ENCODE results near the gene DDX39B.
"Not testable (repeated sequence)": the region's sequence is repeated elsewhere in the genome, so short reads cannot be mapped to it uniquely, and the experiment has no call there.

DDX39B gene

DNA sequence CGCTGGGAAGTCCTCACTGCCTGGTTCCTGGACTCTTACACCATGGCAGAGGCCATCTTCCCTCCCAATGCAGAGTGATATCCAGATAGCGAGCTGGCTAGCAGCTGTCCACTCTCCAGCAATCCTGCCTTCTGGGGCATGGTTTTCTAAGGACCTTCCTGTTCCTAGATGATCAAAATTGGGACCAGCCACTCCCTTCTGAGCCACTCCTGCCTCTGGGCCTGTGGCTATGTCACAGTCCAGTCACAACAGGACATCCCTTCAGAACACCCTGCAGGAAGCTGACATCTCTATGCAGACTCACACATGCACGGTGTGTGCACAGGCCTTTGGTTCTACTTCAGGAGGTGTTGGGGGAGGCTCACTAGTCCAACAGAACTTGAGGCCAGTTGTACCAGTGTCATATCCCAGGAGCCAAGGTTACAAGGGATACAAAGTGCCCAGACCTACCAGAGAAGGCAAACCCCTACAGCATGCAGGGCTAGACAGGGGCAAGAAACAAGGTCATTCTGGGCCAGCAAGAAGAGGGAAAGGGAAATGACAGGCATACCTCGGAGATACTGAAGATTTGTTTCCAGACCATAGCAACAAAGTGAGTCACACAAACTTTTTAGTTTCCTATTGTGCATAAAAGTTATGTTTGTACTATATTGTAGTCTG lies 15.7 kb downstream of the DDX39B start:
- no peak for DNase-seq

DNA sequence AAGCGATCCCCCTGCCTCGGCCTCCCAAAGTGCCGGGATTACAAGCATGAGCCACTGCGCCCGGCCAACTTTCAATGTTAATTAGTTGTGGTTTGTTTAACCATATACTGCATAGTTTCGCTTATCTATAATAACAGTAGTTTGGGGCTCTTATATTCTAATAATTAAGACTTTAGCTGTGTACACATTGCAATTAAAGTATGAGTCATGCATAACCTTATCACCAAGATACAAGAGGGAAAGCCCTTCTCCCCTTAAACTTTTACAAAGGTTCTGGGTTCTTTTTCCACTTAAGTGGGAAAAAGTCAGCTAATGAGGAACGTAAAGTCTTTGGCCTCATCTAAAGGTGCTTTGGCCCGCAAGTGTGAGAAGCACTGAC lies 16.3 kb downstream of the DDX39B start:
- DNase-seq: no peak

DNA sequence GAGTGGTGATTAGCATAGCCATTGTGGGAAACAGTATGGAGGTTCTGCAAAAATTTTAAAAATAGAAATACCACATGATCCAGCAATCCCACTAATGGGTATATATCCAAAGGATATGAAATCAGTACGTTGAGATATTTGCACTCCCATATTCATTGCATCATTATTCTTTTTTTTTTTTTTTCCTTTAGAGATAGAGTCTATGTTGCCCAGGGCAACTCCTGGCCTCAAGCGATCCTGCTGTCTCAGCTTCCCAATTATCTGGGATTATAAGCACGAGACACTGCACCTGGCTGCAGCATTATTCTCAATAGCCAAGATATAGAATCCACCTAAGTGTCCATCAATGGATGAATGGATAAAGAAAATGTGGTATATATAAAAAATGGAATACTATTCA lies 20.0 kb downstream of the DDX39B start:
- no peak for DNase-seq

DNA sequence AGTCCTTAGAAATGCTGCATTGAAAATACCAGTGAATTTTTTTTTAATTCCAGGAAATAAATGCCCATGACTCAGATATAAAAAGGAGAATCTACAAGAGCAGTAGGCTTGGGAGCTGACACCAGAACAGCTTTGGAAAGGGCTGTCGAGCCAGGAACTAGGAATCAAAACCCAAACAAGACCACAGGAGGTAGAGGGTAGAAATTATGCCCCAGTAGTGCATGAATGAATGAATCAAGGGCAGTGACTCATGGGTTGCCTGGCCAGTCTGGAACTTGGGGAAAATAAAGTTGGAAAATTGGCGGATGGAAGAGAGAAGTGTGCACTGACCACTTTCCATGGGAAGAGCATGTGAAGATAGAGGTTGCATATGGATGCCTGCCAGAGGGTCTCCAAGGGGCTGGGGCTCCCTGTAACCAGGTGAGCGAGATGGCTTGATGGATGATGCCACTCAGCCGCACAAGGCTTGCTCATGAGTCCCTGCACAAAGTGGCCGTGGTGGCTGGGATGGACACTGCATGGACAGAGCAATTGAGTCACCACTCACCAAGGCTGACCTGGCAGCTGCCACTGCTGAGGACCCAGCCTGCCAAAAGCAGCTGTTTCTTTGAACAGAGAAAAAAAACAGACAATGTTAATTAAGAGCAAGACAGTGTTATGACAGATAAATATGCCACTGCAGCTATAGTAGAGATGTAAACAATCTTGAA lies 28.2 kb downstream of the DDX39B start:
- DNase-seq: no peak

DNA sequence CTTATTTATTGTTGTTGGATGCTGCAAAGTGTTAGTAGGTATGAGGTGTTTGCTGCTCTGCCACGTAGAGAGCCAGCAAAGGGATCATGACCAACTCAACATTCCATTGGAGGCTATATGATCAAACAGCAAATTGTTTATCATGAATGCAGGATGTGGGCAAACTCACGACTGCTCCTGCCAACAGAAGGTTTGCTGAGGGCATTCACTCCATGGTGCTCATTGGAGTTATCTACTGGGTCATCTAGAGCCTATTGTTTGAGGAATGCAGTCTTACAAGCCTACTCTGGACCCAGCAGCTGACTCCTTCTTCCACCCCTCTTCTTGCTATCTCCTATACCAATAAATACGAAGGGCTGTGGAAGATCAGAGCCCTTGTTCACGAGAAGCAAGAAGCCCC lies 31.8 kb downstream of the DDX39B start:
- no peak for DNase-seq

DNA sequence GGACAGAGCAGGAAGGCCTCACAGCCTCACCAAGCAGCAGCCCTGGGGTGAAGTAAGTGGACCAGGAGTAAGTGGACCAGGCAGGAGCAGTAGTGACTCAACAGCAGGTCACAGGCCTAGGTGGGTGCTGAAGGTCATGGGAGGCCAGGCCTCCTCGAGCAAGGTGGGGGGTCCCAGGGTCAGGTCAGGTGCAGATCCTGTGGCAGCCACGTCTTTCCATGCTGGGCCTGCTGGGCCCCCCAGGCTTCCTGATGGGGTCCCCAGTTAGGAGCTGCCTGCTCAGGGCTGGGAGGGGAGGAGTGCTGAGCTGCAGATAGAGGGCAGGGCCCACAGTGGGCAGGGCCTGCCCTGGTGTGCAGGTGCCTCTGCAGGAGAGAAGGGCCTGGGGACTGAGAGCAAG lies 32.8 kb downstream of the DDX39B start:
- DNase-seq: not testable (repeated sequence)

DNA sequence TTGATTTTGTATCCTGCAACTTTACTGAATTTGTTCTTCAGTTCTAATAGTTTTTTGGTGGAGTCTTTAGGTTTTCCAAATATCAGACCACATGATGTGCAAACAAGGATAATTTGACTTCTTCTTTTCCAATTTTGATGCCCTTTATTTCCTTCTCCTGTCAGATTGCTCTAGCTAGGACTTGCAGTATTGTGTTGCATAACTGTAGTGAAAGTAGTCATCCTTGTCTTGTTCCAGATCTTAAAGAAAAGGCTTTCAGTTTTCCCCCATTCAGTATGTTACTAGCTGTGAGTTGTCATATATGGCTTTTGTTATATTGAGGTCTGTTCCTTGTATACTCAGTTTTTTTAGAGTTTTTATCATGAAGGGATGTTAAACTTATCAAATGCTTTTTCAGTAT lies 39.2 kb downstream of the DDX39B start:
- DNase-seq: peak; percentile 59

DNA sequence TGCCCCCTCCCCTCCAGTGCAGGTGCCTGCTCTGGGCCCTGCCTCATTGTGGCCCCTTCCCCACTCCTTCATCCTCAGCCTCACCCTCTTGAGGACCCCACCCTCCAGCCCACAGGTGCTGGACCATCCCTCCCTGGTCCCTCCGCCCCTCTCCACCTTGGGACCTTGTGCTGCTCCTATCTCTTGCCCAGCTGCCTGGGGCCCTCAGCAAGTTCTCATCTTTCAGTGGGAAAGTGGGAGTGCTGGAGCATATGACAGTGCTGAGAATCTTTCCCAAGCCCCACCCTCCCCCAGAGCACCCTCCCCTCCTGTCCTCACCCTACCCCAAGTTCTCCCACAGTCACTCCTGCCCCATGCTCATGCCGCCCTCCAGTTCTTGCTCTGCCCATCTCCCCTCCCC lies 42.2 kb downstream of the DDX39B start:
- DNase-seq: not testable (repeated sequence)

DNA sequence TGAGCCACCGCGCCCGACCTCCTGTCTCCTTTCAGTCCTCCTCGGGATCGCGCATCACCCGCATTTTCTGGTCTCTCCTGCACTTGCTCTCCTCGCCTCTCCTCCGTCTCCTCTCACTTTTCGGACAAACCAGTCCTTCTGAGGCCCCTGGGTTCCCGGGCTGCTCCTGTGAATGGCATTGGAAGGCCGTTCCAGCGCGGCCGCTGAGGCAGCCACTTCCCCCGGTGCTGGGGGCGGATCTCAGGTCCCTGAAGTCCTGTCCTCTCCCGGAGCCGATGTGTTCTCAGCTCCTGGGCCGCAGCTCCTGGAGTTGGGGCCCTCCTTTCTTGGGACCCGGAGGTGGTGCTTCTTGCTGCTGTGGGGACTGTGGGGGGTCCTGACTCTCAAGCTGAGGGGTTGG lies 43.1 kb downstream of the DDX39B start:
- no peak for DNase-seq

DNA sequence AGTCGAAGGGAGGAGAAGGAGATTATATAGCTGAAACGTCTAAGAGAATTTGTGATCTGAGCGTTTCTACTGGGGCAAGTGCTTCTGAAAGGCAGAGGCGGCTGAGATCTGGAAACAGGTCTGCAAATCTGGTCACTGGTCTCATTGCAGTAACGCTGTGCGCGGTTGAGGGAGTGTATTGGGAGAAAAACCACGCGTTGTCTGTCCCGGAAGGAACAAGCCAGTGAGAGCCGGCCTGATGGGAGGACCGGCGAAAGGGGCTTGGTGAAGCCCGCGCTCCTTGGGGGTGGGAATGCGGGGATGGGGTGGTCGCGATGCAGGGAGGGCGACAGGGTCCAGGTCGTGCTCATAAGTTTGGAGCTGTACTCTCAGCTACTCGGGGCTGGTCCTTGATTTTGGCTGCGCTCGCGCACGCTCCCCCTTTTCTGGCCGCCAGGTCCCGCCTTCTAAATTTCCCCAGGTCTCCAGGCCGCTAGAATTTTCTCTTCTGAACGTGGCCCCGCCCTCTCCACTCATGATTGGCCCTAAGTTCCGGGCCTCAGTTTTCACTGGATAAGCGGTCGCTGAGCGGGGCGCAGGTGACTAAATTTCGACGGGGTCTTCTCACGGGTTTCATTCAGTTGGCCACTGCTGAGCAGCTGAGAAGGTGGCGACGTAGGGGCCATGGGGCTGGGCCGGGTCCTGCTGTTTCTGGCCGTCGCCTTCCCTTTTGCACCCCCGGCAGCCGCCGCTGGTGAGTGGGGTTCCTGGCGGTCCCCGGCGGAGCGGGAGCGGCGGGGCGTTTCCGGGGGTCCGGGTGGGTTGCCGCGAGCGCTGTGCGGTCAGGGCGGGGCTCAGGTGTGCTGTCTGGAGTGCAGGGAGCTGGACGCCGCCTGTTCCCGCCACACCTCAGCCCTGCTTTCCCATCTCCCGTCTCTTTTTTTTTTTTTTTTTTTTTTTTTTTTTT lies 44.0 kb downstream of the DDX39B start, which contains the start of gene MICB:
MICB (plus strand) TSS at position 615 of the 946 bp plus-strand sequence; CDS start at position 664, 49 bp downstream.
- peak; percentile 89 for DNase-seq

DNA sequence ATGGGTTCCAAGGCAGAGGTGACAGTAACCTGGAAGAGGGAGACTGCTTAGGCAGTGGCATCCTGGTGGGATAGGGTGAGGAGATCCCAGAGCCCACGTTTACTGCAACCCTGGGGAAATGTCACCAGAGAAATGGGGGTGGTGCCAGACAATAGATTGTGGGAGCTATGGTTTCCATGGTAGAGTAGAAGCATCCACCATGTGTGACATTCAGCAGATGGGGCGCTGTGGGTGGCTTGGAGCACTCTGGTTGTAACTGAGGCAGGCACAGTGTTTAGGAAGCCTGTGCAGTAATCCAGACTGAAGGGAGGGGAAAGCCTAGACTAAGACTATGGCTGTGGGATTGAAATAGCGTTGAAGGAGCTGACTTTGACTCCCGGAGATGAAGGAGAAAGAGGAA lies 45.0 kb downstream of the DDX39B start:
- DNase-seq: not testable (repeated sequence)

DNA sequence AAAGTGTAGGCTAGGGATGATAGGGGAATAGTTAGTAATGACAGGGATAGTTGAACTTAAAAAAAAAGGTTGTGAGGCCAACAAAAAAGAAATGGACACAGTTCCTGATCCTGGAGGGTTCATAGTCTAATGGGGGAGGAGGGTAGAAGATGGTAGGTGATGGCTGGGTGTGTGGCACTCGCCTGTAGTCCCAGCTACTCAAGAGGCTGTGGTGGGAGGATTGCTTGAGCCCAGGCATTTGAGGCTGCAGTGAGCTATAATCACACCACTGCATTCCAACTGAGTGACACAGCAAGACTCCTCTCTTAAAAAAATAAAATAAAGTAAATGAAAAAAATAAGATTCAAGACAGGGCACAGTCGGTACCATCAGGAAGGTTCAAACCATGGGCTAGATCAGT lies 46.2 kb downstream of the DDX39B start:
- no peak for DNase-seq

DNA sequence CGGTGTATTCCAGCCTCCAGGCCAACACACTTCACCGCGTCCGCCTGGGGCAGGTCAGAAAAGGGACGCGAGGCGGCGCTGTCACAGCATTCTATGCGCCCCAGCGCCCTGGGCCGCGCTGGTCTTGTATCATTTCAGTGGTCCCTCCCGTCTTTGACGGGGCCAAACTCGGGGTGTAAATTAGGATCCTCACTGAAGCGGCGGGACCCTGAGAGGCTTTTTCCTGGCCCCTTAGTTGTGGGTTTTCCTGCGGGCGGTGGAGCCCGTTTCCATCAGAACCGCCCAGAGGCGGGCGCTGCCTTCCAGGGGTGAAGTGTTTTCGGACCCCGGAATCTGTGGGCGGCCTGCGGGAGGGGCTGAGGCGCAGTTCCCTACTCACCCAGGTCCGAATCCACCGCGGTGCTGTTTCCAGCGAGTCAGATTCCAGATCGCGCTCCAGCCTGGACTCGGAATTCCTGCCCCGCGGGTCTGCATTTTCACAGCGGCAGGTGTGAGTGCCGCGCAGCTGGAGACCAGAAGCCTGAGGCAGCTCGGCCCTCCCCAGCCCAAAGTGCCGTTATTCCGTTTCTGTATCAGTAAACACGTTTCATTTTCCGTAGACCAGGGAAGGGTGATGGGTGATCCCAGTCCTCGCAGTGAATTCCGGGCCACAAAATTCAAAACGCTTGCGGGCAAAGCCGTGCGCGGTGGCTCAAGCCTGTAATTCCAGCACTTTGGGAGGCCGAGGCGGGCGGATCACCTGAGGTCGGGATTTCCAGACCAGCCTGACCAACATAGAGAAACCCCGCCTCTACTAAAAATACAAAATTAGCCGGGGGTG lies 47.7 kb downstream of the DDX39B start:
- DNase-seq: peak; percentile 95

DNA sequence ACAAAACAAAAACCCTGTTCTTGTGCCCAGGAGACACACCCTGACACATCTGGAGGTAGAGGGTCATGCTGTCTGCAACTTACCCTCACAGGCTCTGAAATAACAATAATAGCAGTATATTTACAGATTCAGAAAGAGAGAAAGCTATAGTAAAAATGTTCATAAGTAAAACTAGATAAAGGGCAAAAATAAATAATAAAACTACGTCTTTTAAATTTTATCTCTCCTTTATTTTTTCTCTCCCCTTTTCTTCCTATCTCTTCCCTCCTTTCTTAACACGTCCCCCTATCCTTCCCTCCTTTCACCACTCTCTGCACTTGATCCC lies 48.3 kb downstream of the DDX39B start:
- DNase-seq: not testable (repeated sequence)

DNA sequence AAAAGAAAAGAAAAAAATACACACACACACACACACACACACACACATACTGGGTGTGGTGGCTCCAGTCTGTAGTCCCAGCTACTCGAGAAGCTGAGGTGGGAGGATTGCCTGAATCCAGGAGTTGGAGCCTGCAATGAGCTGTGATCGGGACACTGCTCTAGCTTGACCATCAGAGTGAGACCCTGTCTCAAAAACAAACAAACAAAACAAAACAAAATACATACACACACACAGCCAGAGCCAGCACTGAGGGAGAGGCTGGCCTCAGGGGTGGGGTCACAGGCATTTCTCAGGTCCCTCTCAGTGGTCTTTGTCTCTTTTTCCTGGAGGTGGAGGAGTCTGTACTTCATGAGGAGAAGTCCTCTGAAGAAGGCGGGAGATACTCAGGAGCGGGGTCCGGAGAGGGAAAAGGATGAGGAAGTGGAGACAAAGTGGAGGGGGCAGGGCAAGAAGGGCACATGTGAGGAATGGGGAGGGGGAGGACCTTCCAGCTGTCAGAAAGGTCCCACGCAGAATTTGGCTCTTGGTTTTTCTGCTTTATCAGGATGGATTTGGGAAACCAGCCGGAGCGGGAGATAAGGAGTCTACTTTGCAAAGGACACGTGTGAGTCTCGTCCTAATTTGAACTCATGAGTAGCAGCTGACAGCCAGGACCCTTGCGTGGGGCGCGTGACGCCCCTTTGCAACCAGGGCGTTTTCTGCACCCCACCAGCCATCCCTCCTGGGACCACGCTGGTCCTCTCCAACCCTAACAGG lies 51.5 kb downstream of the DDX39B start:
- peak; percentile 21 for DNase-seq

DNA sequence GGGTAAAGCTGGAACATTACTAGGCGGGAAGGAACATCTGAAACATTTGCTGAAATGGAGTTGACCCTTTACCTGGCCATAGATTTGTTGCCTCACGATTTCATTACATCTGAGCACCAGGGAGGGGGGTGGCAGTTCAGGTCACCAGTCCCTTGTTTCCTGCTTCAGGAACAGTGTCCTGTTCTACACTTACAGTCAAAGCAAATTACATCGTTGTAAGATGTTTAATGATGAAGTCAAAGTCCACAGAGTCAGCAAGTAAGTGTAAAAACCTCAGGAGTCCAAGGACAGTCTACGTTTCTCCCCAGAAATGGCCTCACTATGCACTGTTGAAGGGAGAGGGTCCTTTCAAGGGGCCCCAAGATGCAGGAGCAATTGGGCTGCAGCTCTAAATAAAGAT lies 52.7 kb downstream of the DDX39B start:
- no peak for DNase-seq

DNA sequence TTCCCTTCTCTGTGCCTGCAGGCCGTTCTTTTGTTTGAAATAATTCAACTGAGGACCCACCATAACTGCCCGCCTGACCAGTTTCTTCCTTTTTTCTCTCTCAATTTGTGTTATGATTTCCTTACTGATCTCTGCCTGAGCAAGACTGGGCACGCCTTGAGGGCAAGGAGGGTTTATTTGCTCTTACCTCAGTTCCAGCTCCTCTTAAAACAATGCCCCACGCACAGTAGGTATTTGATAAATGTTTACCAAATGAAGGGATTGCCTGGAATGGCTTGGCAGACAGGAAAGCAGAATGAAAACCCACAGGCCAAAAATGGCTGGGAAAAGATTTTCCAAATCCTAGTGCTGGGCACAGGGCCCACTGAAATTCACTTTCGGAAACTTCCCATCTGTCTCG lies 54.1 kb downstream of the DDX39B start:
- not testable (repeated sequence) for DNase-seq

DNA sequence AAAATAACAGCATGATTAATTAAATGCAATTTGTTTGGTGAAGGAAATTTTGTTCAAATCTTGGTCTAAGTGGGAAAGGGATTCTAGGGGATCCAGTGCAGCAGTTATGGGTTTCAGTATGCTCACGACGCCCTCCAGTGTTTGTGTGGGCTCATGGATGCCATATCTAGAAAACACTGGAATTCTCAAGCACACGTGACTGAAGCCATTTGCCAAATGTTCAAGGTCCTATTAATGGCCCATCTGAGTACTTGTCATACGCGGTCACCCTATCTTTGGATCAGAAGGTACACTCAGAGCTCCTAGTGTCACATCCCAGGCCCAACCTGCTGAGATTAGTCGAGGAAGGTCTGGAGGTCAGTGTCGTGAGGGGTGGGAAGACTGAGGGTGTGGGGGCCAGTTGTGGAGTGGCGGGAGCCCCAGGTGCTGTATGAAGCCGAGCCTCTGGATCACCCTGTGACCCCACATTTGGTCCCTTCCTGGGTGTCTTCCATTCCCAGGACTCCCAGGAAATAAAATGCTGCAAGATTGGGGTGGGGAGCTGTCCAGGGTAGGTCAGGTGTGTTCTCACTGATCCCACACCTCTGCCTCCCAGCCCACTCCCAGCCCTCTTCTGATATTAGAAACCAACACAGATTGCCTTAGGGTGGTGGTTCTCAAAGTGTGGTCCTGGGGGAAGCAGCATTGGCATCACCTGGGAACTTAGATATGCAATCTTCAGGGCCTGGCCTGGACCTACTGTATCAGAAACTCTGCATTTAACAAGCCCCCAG lies 55.6 kb downstream of the DDX39B start:
- not testable (repeated sequence) for DNase-seq

DNA sequence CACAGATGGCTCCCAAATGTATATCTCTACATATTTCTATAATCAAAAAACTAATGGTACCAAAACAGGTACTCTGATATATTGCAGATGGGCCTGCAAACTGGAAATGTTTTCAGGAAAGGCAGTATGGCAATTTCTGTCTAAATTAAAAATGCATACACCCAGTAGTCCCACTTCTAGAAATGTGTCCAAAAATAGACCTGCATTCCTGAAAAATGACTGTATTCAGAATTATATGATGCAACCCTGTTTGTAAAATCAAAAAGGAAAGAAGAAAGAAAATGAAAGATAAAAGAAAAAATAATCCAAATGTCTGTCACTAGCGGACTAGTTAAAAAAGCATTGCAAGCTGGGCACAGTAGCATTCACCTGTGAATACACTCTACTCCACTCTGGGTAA lies 56.7 kb downstream of the DDX39B start:
- DNase-seq: no peak

DNA sequence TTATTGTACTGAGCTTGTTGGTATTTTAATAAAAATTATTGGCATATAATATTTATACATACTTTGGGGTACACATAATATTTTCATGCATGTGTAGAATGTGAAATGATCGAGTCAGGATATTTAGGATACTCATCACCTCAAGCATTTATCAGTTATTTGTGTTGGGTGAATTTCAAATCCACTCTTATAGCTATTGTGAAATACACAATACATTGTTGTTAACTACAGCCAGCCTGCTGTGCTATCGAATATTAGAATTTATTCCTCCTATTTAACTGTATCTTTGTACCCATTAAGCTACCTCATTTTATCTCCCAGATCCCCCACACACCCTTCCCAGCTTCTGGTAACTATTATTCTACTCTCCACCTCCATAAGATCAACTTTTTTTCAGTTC lies 58.4 kb downstream of the DDX39B start:
- DNase-seq: no peak

DNA sequence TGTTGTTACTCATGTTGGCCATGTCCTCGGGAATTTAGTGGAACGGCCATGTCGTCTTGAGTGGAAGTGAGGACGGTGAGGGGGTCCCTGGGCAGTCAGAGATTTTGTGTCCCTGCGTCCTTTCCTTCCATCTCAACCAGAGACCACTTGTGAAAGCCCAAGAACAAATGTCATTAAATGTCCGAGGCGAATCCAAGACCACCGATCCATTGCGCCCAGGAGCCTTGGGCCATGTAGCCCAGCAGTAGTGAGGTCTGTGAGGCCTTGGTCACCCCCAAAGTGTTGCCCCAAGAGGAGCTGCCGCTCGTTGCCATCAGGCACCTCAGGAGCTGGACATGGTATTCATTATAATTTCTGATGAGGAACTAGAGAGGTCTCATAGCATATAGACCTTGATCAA lies 61.2 kb downstream of the DDX39B start:
- DNase-seq: no peak
